ENCODE measurements around the gene TMEM106C.
"Not testable (repeated sequence)": the region's sequence is repeated elsewhere in the genome, so short reads cannot be mapped to it uniquely, and the experiment has no call there.

Gene TMEM106C

GRCh38 chr12:47947341-47947740 lies 16.1 kb upstream of the TMEM106C start:
- no peak overlapping the region for H3K4me3 ChIP-seq (replicated peaks in 1 of 2; ENCODE audit: low read depth in 2 of 2, low read length in 2 of 2)
- TF ChIP-seq CTCF (IDR thresholded peaks at IDR 0.05; ENCODE audit: low read depth, low read length): no peak
- no peak for DNase-seq (ENCODE audit: low read depth in 2 of 2)

GRCh38 chr12:47949441-47950341 lies 13.7 kb upstream of the TMEM106C start:
- peak; percentile 97 for TF ChIP-seq CTCF (IDR thresholded peaks at IDR 0.05; ENCODE audit: low read depth, low read length)
- H3K4me3 ChIP-seq (replicated peaks in 1 of 2; ENCODE audit: low read depth in 2 of 2, low read length in 2 of 2): no peak overlapping the region
- peak; percentile 84 to 87 for DNase-seq (ENCODE audit: low read depth in 2 of 2)

GRCh38 chr12:47950856-47951468 lies 12.4 kb upstream of the TMEM106C start:
- TF ChIP-seq CTCF (IDR thresholded peaks at IDR 0.05; ENCODE audit: low read depth, low read length): no peak
- DNase-seq (ENCODE audit: low read depth in 2 of 2): no peak

GRCh38 chr12:47954058-47954457 lies 9.3 kb upstream of the TMEM106C start:
- H3K4me3 ChIP-seq (replicated peaks in 1 of 2; ENCODE audit: low read depth in 2 of 2, low read length in 2 of 2): no peak overlapping the region
- no peak for TF ChIP-seq CTCF (IDR thresholded peaks at IDR 0.05; ENCODE audit: low read depth, low read length)

More at GRCh38 chr12:47950856-47951468, 12.4 kb upstream of the TMEM106C start:
- no peak overlapping the region for H3K4me3 ChIP-seq (replicated peaks in 1 of 2; ENCODE audit: low read depth in 2 of 2, low read length in 2 of 2)

DNA sequence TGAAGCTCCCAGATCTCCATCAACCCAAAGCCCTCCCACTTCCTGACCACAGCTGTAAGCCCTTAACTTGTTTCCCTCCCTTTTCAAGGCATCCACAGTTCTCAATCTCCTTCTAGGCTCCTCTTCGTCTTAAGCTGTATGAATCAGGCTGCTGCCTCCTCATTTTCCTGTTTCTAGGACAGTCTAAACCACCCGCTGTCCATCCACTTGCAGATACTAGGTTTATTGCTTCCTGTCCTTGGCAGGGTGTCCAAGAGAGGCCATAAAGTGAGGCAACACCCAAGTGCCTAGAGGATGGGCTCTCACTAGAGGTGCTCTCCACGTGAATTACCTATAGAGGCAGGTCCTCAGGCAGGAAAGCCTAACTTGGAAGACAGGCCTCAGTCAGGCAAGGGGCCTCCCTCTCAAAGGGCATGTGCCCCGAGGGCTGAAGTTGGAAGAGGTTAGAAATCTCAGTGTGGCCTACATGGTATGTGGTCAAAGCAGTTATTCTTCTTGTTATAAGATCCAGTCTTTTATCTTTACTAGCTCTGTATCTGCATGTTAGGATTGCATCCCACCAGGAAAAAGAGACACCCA lies 8.8 kb upstream of the TMEM106C start:
- TF ChIP-seq CTCF (IDR thresholded peaks at IDR 0.05; ENCODE audit: low read depth, low read length): no peak

More at GRCh38 chr12:47954058-47954457, 9.3 kb upstream of the TMEM106C start:
- DNase-seq (ENCODE audit: low read depth in 2 of 2): no peak

DNA sequence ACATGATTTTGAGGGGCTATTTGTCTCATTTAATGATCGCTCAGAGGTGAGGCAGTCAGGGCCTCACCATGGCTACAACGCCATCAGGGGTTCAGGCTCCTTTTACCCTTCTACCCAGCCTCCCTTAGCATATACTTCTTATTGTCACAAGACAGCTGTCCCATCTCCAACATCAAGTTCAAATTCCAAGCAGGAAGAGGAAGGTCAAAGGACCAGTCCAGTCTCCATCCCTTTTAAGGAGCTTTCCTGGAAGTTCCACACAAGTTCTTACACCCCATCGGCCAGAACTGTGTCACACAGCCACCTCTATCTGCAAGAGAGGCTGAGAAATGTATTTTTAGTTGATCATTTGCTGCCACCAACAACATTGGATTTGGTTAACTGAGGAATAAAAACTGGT lies 8.3 kb upstream of the TMEM106C start:
- no peak overlapping the region for H3K4me3 ChIP-seq (replicated peaks in 1 of 2; ENCODE audit: low read depth in 2 of 2, low read length in 2 of 2)
- TF ChIP-seq CTCF (IDR thresholded peaks at IDR 0.05; ENCODE audit: low read depth, low read length): no peak
- DNase-seq (ENCODE audit: low read depth in 2 of 2): no peak

More for the DNA sequence above, 8.8 kb upstream of the TMEM106C start:
- H3K4me3 ChIP-seq (replicated peaks in 1 of 2; ENCODE audit: low read depth in 2 of 2, low read length in 2 of 2): no peak overlapping the region
- DNase-seq (ENCODE audit: low read depth in 2 of 2): no peak

- DNase-seq (ENCODE audit: low read depth in 2 of 2): not testable (repeated sequence)
Observed at GRCh38 chr12:47957671-47958070, 5.7 kb upstream of the TMEM106C start.

More at GRCh38 chr12:47957671-47958070, 5.7 kb upstream of the TMEM106C start:
- H3K4me3 ChIP-seq (replicated peaks in 1 of 2; ENCODE audit: low read depth in 2 of 2, low read length in 2 of 2): not testable (repeated sequence)

All from cardiac fibroblast (primary cell).